Hepatic stellate cell (primary cell): Measurements from ENCODE around the gene SPOUT1.
"Not testable (repeated sequence)": the region's sequence is repeated elsewhere in the genome, so short reads cannot be mapped to it uniquely, and the experiment has no call there.

Experiments
- DNase-seq: peaks from one replicate; pipeline ENCODE4 v3.0.0; 2011; ENCODE audit warnings: low spot score

SPOUT1 gene

DNA sequence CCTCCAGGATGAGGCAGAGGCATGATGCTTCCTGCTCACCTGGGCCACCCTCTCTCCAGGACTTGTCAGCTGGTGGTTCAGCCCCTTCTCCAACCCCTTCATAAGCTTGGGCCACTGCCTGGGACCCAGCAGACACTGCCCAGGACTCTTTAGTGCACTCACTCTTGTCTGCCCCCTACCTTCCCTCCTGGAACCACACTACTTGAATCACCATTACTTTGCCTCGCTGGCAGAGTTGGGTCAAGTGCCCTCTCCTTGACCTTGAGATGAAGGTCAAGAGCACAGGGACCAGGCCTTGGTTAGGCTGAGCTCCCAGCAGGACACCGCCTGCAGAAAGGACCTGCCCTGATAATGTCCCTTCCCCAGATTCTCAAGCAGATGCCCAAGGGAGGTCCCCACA is 19.8 kb downstream of the SPOUT1 start:
- DNase-seq = no peak

DNA sequence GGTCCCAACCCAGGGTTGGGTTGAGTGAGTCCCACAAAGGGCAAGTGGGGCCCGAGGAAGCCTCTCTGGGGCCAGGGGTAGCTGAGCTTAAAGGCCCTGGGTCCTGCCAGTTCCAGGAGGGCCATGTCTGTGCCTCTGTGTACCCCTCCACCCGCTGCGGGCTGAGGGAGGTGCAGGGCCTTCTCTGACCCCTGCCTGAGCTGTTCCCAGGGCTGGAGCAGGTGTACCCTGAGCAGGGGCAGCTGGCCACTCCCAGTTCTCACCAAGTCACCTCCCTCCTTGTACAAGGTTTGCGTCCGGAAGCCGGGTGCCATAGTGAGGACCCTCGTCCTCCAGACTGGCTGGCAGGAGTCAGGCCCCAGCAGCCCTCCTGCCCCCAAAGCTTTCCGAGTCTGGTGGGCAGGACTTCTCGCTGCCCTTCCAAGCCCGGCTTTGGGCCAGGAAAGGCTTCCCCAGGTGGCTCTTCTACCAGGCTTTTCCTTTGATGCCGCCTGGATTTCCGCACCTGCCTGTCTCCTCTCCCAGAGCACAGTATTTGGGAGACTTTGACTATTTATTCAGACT is 20.5 kb downstream of the SPOUT1 start:
- DNase-seq = no peak

DNA sequence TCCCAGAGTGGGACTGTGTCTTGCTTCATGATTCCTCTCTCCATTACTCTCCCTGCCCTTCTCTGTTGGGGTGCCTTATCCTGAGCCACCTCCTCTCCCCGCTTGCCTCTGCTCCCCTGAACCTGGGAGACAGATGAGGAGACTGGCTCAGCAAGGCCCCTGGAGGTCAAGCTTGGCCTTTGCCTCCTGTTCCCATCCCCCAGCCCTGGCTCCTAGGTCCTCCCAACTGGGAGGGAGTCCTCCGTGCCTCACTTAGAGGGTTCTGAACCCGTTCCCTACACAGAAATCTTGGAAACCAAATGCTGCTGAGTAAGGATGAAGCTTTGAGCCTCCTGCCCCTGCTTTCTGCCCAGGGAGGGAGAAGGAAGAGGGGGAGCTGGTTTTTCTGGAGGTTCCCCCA is 21.1 kb downstream of the SPOUT1 start:
- no peak for DNase-seq

DNA sequence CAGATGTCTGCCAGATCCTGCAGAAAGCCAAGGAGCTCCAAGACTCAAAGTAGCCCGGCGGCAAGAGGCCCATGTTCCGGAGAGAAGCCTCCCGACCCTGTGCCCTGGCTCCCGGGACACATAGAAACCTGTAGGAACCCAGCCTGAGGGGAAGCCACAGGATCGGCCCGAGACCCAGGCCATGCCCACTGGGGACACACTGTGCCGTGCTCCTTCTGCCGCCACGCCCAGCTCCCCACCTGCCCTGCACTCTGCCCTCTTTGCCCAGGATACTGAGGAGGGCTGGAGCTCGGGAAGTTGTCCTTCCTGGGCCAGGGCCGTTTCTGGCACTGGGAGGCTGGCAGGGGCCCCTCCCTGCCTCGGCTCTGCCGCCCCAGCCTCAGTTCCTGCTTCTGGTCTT is 21.8 kb downstream of the SPOUT1 start:
- no peak for DNase-seq

DNA sequence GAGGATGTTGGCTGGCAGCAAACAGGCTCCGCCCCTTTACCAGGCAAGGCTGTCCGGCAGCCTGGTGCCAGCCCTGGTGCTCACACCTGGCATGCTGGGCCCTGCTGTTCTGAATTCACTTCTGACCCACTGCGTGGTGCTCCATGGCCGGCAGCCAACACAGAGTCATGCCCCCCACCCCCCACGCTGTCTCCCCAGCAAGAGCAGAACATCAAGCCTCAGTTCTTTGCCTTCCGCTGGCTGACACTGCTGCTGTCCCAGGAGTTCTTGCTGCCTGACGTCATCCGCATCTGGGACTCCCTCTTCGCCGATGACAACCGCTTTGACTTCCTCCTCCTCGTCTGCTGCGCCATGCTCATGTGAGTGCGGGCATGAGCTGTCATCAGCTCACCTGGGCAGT is 23.9 kb downstream of the SPOUT1 start:
- DNase-seq = no peak

DNA sequence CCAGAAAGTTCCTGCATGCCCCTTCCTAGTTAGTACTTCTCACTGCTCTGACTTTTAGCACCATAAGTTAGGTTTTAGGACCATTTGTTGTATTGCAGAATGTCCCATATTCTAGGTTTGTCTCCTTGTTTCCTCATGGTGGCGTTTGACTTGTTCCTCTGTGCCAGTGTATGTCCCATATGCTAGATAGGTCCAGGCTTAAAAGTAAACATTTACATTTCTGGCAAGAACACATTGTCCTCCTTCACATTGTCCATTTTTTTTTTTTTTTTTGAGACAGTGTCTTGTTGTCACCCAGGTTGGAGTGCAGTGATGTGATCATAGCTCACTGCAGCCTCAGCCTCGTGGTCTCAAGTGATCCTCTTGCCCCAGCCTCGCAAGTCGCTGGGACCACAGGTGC is 27.1 kb downstream of the SPOUT1 start:
- DNase-seq = no peak

DNA sequence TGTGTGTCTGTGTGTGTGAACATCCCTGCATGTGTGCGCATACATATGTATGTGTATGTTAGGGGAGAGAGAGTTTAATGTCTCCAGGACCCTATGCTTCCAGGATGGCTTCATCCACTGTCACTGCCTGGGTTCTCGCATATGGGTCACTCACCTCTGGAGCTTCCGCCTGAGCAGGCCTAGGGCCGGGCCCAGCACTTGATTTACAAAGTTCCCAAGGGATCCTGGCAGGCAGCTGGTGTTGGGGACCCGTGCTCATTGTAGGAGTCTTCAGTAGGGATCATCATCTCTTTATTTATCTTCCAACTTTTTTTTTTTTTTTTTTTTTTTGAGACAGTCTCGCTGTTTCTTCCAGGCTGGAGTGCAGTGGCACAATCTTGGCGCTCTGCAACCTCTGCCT is 29.5 kb downstream of the SPOUT1 start:
- no peak for DNase-seq

DNA sequence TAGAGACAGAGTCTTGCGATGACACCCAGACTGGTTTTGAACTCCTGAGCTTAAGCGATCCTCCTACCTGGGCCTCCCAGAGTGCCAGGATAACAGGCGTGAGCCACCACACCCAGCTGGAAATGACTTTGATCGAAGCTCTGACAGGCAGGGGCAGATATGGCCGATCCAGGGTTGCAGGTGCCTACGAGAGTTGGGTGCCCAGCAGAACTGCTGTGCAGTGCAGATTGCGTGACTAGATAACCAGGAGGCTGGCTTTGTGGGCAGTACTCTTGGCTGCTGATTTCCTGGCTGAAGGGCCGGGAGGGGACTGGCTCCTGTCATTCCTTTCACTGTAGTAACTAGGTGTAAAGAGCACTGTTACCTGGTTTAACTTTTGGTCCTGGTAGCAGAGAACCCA is 30.7 kb downstream of the SPOUT1 start:
- no peak for DNase-seq

DNA sequence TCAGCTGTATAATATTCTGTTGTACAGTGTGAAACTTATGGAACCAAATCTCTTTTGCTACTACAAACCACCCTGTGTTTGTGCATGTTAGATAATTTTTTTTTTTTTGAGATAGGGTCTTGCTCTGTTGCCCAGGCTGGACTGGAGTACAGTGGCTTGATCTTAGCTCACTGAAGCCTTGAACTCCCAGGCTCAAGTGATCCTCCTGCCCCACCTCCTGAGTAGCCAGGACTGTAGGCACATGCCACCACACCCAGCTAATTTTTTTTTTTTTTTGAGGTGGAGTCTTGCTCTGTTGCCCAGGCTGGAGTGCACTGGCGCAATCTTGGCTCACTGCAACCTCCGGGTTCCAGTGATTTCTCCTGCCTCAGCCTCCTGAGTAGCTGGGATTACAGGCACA is 34.6 kb downstream of the SPOUT1 start:
- DNase-seq = not testable (repeated sequence)

DNA sequence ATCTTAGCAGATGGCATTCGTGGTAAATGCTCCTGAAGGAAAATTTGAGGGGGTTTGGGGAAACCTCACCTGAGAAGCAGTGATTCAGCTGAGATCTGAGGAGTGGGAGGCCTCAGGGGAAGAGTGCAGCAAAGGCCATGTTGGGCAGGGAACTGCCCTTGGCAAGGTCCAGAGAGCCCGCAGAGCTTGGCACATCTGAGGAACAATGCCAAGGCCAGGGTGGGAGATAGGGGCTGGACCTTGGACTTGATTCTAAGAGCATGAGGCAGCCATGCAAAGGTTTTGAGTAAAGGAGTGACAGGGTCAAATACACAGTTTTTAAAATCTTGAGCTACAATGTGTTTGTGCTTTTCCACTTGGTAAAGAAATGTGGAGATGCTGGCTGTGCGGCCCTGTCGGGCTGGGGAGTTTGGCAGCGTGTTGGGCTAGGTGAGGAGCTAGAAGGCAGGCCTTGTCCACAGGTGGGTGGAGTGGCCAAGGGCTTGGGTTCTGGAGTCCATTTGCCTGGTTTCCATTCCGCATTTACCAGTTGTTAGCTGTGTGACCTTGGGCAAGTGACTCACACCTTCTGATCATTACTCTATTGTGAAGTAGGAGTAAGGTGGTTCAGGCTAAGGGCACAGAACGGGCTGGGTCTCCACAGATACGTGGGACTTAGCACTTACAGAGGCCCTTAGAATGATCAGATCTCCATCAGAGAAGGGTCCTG is 36.5 kb downstream of the SPOUT1 start:
- no peak for DNase-seq

DNA sequence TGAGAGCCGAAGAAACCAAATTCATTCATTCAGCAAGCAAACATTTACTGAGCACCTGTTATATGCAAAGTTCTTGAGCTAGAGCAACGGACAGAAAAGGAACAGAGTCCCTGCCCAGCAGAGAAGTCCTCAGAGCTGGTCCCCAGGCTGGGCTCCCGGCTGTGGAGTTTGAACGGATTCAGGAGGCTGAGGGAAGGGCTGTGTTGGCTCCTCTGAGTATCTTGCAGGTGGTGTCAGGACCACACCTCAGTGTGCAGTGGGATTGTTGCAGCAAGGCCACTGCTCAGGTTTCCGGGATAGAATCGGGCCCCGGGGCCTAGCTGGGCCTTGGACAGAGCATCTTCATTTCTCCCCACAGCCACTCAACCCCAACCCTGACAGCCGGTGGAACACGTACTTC is 37.5 kb downstream of the SPOUT1 start:
- no peak for DNase-seq

DNA sequence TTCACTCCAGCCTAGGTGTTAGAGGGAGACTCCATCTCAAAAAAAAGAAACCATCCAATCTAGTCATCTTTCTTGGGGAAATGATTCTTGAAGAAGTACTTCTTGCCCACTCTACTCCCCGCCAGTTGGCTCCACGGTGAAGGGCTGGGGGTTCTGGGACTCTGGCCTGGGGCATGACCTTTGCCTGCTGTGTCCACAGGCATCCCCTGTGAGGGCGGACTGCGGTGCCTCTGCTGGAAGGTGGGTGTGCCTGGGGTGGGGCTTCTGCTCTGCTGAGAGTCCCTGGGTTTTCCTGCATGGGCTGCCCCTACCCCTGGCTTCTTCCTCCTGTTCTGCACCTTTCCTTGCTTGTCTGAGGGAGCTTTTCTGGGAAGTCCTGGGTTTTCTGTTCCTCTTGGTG is 39.1 kb downstream of the SPOUT1 start:
- no peak for DNase-seq

DNA sequence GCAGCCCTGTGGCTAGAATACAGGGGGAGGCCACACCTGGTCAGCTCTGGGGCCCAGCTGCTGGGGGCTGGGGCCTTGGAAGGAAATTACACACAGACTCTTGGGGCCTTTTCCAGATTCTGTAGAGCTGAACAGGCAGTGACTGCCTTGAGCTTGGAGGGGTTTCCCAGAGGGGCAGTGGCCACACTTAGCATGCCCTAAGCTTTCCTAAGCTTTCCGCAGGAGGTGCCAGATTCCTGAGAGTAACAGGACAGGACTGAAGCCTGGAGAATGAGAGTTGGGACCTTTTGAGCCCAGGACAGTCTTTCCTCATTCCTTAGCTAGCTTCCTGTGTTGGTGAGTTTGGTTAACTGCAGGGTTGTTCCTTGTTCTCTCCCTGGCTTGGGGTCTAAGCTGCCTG is 41.1 kb downstream of the SPOUT1 start:
- DNase-seq = no peak

DNA sequence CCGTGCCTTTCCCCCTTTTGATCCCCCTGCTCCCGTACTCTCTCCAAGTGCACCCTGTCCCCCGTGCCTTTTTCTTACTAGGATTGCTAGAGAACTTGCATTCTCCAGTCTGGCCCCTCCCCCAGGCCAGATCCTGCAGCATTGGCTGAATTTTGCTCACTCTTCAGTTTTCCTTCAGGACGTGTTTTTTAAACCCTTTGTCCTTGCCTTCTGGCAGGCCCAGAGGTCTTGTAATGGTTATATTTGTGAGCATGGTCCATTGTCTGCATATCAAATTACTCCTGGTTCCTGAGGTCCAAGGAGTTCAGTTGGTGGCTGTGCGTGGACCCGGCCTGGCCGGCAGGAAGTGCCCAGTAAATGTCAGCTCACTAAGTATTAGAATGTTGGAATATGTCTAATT is 41.9 kb downstream of the SPOUT1 start:
- DNase-seq = peak; percentile 31

DNA sequence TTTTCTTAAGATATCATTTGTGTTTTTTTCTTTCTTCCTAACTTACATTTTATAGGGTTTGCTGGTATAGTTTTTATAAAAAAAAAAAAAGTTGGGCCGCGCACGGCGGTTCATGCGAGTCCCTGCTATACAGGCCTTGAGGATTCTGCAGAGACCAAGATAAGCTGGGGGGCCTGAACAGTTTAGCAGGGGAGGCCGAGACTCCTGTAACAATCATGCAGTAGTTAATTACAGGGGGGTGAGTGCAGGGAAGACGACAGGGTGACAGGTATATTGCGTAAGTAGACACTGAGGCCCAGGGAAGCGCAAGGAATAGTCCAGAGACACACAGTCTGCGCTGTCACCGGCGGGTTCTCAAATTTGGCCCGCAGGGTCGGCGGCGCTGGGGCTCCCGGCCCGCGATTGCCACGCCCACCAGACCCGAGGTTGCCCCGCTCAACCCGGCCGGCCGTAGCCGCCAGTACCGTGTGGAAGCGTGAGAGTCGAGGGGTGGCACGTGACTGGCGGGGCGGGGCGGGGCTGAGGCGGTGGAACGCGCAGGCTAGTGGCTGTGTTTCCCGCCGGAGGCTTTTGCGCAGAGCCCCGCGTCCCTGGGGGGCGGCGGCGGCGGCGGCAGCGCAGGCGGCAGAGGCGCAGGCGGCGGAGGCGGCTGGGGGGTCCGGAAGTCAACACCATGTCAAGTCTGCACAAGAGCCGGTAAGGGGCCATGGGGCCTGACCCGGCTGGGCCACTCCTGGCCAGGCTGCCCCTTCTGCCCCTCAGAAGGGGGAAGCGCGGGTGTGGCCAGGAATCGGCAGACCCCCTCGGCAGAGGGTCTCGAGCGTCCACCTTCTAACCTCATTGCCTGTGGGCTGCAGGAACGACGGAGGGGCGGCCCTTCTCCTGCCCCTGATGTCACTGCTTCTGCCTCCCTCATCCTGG is 42.7 kb downstream of the SPOUT1 start, which contains the start of gene TBC1D13:
TSS of gene TBC1D13 (plus strand) at position 573 of the 921 bp plus-strand sequence. CDS start at position 674, 101 bp downstream.
- peak; percentile 92 for DNase-seq

DNA sequence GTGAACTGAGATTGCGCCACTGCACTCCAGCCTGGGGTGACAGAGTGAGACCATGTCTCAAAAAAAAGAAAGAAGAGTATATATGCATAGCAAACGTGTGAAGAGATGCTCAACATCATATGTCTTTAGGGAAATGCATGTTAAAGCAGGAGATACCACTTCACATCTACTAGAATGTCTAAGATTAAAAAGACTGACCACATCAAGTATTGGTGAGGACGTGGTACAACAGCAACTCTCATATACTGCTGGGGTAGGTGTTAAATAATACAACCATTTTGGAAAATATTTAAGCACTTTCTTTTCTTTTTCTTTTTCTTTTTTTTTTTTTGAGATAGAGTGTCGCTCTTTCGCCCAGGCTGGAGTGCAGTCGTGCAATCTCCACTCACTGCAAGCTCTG is 44.2 kb downstream of the SPOUT1 start:
- DNase-seq = no peak

DNA sequence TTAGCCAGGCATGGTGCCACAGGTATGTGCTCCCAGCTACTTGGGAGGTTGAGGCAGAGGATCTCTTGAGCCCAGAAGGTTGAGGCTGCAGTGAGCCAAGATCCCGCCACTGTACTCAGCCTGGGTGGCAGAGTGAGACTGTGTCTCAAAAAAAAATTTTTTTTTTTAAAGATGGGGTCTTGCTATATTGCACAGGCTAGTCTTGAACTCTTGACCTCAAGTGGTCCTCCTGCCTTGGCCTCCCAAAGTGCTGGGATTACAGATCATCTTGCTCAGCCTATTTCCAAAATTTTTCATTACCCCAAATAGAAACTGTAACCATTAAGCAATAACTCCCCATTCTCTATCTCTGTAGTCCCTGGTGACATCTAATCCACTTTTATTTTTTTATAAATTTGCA is 46.9 kb downstream of the SPOUT1 start:
- DNase-seq = no peak

DNA sequence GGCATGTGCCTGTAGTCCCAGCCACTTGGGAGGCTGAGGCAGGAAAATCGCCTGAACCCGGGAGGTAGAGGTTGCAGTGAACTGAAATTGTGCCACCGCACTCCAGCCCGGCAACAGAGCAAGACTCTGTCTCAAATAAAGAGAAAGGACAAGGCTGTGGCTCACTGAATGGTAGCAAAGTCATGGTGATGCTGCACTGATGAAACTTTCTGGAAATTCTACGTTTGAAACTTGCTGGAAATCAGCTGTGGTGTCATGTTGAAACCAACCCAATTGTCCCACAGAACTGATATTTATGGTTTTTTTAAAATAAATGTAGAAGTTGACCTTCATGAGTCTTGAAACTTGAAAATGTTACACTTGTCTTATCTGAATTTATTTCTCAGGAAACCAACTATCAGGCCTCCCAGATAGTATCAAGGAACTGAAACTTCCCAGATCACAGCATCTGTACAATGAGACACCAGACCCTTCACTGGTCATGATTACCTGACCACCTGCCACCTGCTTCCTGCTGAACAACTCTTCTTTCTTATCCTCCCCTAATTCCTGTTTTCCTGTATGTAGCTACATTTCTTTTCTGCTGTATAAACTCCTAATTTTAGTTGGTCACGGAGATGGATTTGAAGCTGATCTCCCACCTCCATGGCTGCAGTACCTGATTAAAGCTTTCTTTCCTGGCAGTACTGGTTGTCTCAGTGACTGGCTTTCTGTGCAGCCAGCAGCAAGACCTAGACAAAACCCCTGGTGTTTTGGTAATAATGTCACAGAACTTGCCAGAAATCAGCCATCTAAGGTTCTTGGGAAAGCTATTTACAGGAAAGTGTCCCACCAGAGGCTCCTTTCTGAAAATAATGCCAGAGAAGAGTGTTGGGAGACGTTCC is 48.2 kb downstream of the SPOUT1 start:
- DNase-seq = no peak

DNA sequence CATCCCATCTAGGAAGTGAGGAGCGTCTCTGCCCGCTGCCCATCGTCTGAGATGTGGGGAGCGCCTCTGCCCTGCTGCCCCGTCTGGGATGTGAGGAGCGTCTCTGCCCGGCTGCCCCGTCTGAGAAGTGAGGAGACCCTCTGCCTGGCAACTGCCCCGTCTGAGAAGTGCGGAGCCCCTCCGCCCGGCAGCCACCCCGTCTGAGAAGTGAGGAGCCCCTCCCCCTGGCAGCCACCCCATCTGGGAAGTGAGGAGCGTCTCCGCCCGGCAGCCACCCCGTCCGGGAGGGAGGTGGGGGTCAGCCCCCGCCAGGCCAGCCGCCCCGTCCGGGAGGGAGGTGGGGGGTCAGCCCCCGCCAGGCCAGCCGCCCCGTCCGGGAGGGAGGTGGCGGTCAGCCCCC is 49.5 kb downstream of the SPOUT1 start:
- not testable (repeated sequence) for DNase-seq

DNA sequence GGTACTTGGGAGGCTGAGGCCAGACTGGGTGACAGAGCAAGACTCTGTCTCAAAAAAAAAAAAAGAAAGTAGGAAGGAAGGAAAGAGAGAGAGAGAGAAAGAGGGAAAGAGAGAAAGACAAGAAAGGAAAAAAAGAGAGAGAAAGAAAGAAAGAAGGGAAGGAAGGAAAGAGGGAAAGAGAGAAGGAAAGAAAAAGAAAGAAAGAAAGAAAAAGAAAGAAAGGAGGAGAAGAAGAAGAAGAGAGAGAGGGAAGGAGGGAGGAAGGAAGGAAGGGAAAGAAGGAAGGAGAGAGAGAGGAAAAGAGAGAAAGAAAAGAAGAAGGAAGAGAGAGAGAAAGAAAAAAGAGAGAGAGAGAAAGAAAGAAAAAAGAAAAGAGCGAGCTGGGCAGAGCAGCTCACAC is 54.8 kb downstream of the SPOUT1 start:
- no peak for DNase-seq

DNA sequence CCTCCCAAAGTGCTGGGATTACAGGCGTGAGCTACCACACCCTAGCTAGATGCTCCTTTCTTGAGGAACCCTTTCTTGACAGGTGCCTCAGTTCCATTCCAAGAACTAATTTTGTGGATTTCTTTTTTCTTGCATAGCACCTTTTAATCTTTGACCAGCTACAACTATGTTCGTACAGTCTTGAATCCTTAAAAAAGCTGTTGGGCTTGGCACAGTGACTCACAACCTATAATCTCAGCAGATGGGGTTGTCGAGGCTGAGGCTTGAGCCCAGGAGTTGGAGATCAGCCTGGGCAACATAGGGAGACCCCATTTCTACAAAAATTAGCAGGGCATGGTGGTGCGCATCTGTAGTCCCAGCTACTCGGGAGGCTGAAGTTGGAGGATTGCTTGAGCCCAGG is 56.5 kb downstream of the SPOUT1 start:
- DNase-seq = no peak
